Breast epithelium (tissue), 3 donors: ENCODE results near the gene KIF26B.

Experiments
- POLR2AphosphoS5 ChIP-seq, 3 donors: sonication (generic); formaldehyde crosslinking; IDR thresholded peaks; one replicate each; pipeline ENCODE4 v1.6.1; 2017; ENCODE audit warnings: antibody characterized with exemption in 3 of 3
- TF ChIP-seq, protein P1 (sequence below), 3 donors: fragments of 450-650 bp; IDR thresholded peaks; one replicate each; pipeline ENCODE4 v1.5.1; 2016 to 2017; ENCODE audit warnings: antibody characterized with exemption in 3 of 3, mild to moderate bottlenecking in 3 of 3, moderate library complexity in 3 of 3

DNA sequence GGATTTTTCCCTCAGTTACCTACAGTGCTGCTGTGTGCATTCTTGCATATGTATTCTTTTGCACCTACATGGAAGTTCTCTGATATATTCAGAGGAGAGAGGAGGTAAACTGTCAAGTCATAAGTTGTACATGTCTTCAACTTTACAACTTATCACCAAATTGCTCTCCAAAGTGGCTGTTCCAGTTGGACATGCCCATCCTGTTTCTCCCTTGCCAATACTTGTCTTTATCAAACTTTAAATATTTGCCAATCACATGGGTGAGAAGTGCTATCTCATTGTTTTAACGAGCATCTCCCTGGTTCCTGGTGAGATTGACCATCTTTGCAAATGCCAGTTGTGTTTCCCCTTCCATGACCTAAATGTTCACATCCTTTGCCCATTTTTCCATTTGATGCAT lies 88.2 kb downstream of the KIF26B start:
- TF ChIP-seq, protein P1, sequence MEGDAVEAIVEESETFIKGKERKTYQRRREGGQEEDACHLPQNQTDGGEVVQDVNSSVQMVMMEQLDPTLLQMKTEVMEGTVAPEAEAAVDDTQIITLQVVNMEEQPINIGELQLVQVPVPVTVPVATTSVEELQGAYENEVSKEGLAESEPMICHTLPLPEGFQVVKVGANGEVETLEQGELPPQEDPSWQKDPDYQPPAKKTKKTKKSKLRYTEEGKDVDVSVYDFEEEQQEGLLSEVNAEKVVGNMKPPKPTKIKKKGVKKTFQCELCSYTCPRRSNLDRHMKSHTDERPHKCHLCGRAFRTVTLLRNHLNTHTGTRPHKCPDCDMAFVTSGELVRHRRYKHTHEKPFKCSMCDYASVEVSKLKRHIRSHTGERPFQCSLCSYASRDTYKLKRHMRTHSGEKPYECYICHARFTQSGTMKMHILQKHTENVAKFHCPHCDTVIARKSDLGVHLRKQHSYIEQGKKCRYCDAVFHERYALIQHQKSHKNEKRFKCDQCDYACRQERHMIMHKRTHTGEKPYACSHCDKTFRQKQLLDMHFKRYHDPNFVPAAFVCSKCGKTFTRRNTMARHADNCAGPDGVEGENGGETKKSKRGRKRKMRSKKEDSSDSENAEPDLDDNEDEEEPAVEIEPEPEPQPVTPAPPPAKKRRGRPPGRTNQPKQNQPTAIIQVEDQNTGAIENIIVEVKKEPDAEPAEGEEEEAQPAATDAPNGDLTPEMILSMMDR (IDR thresholded peaks at IDR 0.05), result no peak
- TF ChIP-seq POLR2AphosphoS5 (IDR thresholded peaks at IDR 0.05), result no peak
